GM19351 (cell line): ENCODE data around the gene FEZF1.
"Not testable (repeated sequence)": the region's sequence is repeated elsewhere in the genome, so short reads cannot be mapped to it uniquely, and the experiment has no call there.

ENCODE experiments used
- ATAC-seq: cut with Tn5 transposase; IDR thresholded peaks from one replicate; pipeline ENCODE4 v1.9.1; 2021; ENCODE audit warnings: mild to moderate bottlenecking, moderate library complexity; ENCODE audit not compliant: unreplicated experiment

Gene FEZF1

DNA sequence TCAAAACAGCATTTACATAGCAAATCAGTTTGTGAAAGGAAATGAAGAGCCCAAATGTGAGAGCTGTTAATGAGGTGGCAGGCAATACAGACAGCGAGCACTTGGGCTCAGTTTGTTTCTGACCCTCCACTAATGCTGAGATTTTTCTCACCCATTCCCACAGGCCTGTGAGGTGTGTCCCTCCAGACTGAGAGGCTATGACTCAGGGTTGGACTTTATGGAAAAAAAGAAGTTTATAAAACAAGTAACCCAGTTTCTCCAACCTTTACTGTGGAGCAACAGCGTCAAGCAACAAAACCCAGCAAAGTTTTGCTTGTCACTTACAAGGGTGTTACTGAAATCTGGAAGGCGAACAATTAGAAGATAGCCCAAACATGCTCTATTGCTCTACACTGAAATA lies 4.9 kb upstream of the FEZF1 start:
- ATAC-seq: no peak

DNA sequence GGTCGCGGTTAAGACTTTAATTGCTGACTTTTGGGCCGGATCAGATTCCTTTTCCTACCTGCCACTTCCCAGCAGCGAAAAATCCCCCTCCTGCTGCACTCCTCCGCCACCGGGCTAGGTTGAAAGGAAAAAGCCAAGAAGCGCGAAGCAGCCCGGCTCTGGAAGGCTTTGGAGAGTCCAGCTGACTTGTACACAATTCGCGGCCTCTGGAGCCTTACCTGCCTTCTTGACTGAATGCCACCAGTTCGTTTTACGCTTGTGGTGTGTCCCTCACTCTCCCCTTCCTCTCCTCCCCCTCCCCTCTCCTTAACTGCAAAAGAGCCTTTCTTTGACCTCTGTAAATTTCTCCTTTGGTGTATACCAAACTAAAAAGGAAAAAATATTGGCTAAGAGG lies 2.7 kb upstream of the FEZF1 start:
- no peak for ATAC-seq

- ATAC-seq: no peak
Observed at GRCh38 chr7:122306320-122307227, 2.0 kb upstream of the FEZF1 start.

GRCh38 chr7:122305475-122306319 lies 1.1 kb upstream of the FEZF1 start:
- ATAC-seq: no peak

GRCh38 chr7:122304996-122305421 lies 459 bp upstream of the FEZF1 start:
- ATAC-seq: no peak

GRCh38 chr7:122303531-122304318 lies 825 bp downstream of the FEZF1 start:
- ATAC-seq: no peak

DNA sequence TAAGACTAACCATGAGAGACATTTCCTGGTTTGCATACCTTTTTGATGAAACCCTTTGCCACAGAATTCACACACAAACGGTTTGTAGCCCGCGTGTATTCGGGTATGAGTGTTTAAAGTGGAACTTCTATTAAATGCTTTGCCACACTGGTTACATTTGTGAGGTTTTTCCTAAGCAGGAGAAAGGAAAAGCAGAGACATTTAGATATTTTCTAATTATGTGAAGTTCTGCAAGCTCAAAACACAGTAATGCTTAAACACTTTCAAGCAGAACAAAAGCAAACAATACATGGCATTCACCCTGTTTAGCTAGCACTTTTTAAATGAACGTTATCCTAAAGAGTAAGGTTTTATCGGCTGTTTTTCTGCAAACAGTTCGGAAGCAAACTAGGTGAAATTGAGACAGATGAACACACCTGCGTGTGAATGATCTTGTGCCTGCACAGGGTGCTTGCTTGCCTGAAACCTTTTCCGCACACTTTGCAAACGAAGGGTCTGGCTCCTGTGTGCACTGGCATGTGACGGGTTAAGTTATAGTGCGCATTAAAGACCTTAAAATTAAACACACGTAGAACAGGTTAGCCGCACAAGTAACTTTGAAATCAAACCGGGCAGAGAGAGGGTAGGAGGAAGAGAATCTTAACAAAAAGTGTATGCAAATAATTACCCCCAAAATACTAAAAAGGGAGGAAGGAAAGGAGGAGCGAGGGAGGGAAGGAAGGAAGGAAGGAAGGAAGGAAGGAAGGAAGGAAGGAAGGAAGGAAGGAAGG lies 1.6 kb downstream of the FEZF1 start:
- ATAC-seq: no peak

GRCh38 chr7:122301858-122302760 lies 2.4 kb downstream of the FEZF1 start:
- ATAC-seq: no peak

GRCh38 chr7:122300956-122301833 lies 3.4 kb downstream of the FEZF1 start:
- ATAC-seq: no peak

GRCh38 chr7:122300211-122300932 lies 4.2 kb downstream of the FEZF1 start:
- ATAC-seq: no peak

GRCh38 chr7:122299624-122300210 lies 4.8 kb downstream of the FEZF1 start:
- ATAC-seq: no peak

DNA sequence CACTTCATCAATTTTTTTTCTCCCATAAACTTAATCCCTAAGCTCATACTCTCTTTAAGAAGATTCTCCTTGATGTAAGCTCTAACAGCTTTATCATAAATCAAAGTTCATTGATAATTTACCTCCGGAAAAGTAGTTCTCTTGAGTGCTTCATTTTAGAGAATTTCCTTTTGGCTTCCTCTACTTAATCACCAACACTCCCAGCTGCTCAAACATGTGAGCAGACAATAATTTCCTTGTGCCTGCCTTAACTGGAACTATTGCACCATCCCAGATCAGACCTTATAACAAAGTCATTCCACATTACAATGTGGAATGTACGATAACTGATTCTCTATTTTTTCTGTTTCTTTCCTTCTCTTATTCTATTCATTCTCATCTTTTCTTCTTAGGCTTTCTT lies 5.9 kb downstream of the FEZF1 start:
- no peak for ATAC-seq

DNA sequence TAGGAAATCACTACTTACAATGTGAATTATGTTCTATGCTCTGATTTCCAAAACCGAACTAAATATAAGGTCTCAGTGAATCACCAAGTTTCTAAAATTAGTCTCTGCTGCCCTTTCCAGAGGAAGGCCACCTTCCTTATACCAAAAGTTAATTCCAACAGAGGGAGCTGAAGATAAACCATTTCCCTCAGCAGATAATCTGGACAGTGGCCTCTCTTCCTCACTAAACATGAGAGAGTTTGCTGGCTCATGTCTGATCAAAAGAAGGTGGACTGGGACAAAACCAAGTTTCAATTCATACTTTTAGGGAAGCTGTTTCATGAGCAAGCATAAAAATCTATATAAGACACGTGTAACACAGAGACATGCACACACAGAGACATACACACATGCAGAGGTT lies 6.4 kb downstream of the FEZF1 start:
- ATAC-seq: no peak

- no peak for ATAC-seq
Observed at GRCh38 chr7:122291189-122291588, 13.4 kb downstream of the FEZF1 start.

GRCh38 chr7:122290476-122290875 lies 14.1 kb downstream of the FEZF1 start:
- ATAC-seq: no peak

DNA sequence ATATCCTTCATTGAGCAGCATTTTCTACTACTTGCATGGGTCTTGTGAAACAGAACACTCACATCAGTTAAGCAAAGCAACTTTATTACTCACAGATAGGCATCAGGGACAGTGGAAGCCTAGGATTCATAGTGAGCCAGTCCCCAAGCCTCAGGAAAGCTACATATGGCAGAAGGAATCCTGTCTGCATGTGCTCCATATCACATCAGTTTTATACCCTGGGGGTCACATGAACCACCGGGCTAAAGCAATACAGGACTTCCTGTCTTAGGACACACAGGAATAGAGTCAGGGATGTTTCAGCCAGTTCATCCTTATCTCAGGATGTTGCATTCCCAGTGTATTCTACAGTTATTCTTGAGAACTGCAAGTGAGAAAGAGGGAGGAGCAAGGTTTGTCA lies 15.1 kb downstream of the FEZF1 start:
- ATAC-seq: no peak

- ATAC-seq: not testable (repeated sequence)
Observed at GRCh38 chr7:122284608-122285007, 19.9 kb downstream of the FEZF1 start.
